GM23338 (cell line): ENCODE data around the gene MTHFSD. TPM values are rescaled to one million over a fixed set of nuclear protein-coding genes. Genes with fewer than 3 reads are reported as not detected.

Source experiments
- ATAC-seq: fragments of 200-7000 bp; cut with Tn5 transposase; 3 replicates; pipeline ENCODE4 v1.9.1; 2020
- DNase-seq: peaks from one replicate; pipeline ENCODE4 v3.0.0-alpha.2; 2015; ENCODE audit warnings: low spot score
- H2AFZ ChIP-seq: fragments of 200-600 bp; sonication (generic); 2 replicates; pipeline ENCODE4 v1.8.0; 2016; ENCODE audit warnings: antibody characterized with exemption, mild to moderate bottlenecking, moderate library complexity
- H3F3A ChIP-seq: fragments of 200-600 bp; sonication (generic); replicated peaks from 2 replicates; pipeline ENCODE4 v1.8.0; 2017; ENCODE audit warnings: antibody characterized with exemption, mixed run types, low read depth
- H3K27ac ChIP-seq: fragments of 200-600 bp; sonication (generic); 2 replicates; pipeline ENCODE4 v1.6.1; 2016; ENCODE audit warnings: low read depth
- H3K27me3 ChIP-seq: fragments of 200-600 bp; sonication (generic); 2 replicates; pipeline ENCODE4 v1.8.0; 2016; ENCODE audit warnings: mild to moderate bottlenecking, mixed run types, moderate library complexity; ENCODE audit not compliant: insufficient read depth
- H3K36me3 ChIP-seq: fragments of 200-600 bp; sonication (generic); 2 replicates; pipeline ENCODE4 v1.8.0; 2016; ENCODE audit warnings: mild to moderate bottlenecking; ENCODE audit not compliant: insufficient read depth
- H3K4me1 ChIP-seq: fragments of 200-600 bp; sonication (generic); 2 replicates; pipeline ENCODE4 v1.8.0; 2016; ENCODE audit warnings: mild to moderate bottlenecking, moderate library complexity; ENCODE audit not compliant: insufficient read depth
- H3K4me2 ChIP-seq: fragments of 200-600 bp; sonication (generic); 2 replicates; pipeline ENCODE4 v1.7.1; 2017; ENCODE audit warnings: mixed run types
- H3K4me3 ChIP-seq: fragments of 200-600 bp; sonication (generic); 2 replicates; pipeline ENCODE4 v1.6.1; 2016; ENCODE audit warnings: mixed run types
- H3K79me2 ChIP-seq: fragments of 200-600 bp; sonication (generic); replicated peaks from 2 replicates; pipeline ENCODE4 v1.8.0; 2017; ENCODE audit warnings: mild to moderate bottlenecking; ENCODE audit not compliant: insufficient read depth
- H3K9me2 ChIP-seq: fragments of 200-600 bp; sonication (generic); 2 replicates; pipeline ENCODE4 v1.8.0; 2017; ENCODE audit not compliant: insufficient read depth
- H4K20me1 ChIP-seq: fragments of 200-600 bp; sonication (generic); replicated peaks from 2 replicates; pipeline ENCODE4 v1.8.0; 2017; ENCODE audit warnings: mild to moderate bottlenecking; ENCODE audit not compliant: insufficient read depth
- H3K27ac Mint-ChIP-seq: 2 replicates; pipeline ENCODE4 v1.8.0; 2020; ENCODE audit warnings: inconsistent platforms, mild to moderate bottlenecking, moderate library complexity, mixed read lengths
- H3K27me3 Mint-ChIP-seq: 3 replicates; pipeline ENCODE4 v1.8.0; 2022; ENCODE audit warnings: low read depth, mild to moderate bottlenecking, moderate library complexity, mixed read lengths, inconsistent platforms; ENCODE audit not compliant: insufficient read depth, poor library complexity
- H3K36me3 Mint-ChIP-seq: 3 replicates; pipeline ENCODE4 v1.8.0; 2021; ENCODE audit warnings: low read depth, mild to moderate bottlenecking, inconsistent platforms, moderate library complexity, mixed read lengths
- H3K4me1 Mint-ChIP-seq: 3 replicates; pipeline ENCODE4 v1.8.0; 2020; ENCODE audit warnings: mild to moderate bottlenecking, inconsistent platforms, mixed read lengths
- H3K4me3 Mint-ChIP-seq: 3 replicates; pipeline ENCODE4 v1.8.0; 2021; ENCODE audit warnings: moderate library complexity, mild to moderate bottlenecking, inconsistent platforms, mixed read lengths
- H3K9me3 Mint-ChIP-seq: 3 replicates; pipeline ENCODE4 v1.8.0; 2020; ENCODE audit warnings: moderate library complexity, mild to moderate bottlenecking, inconsistent platforms, mixed read lengths
- CREB1 ChIP-seq: fragments of 250-450 bp; sonication (Bioruptor Pico); IDR thresholded peaks from 2 replicates; pipeline ENCODE4 v1.5.0; 2020; ENCODE audit warnings: low read depth, mild to moderate bottlenecking, moderate library complexity
- CTCF ChIP-seq, 2 experiments: fragments of 200-600 bp in 1 of 2; sonication (generic) in 1 of 2; conservative IDR thresholded peaks; 2 replicates each; pipeline versions ENCODE4 v1.5.1 to v1.6.1; 2016 to 2017; ENCODE audit warnings: antibody characterized with exemption in 2 of 2, low read depth in 2 of 2, mild to moderate bottlenecking in 2 of 2, moderate library complexity in 1 of 2
- EZH2 ChIP-seq: fragments of 200-600 bp; sonication (generic); IDR thresholded peaks from one replicate; pipeline ENCODE4 v1.8.0; 2017; ENCODE audit warnings: antibody characterized with exemption, mild to moderate bottlenecking, low read depth; ENCODE audit not compliant: unreplicated experiment
- EZH2phosphoT487 ChIP-seq: fragments of 200-600 bp; sonication (generic); IDR thresholded peaks from one replicate; pipeline ENCODE4 v1.8.1; 2018; ENCODE audit warnings: antibody characterized with exemption; ENCODE audit not compliant: unreplicated experiment
- JUNB ChIP-seq: IDR thresholded peaks from one replicate; pipeline ENCODE4 v1.6.1; 2016; ENCODE audit warnings: antibody characterized with exemption; ENCODE audit not compliant: unreplicated experiment
- NANOG ChIP-seq: IDR thresholded peaks from 2 replicates; pipeline ENCODE4 v1.6.1; 2016; ENCODE audit warnings: antibody characterized with exemption, borderline replicate concordance
- POLR2AphosphoS5 ChIP-seq: IDR thresholded peaks from 2 replicates; pipeline ENCODE4 v1.6.1; 2016; ENCODE audit warnings: antibody characterized with exemption, low read depth
- STAT1 ChIP-seq: IDR thresholded peaks from one replicate; pipeline ENCODE4 v1.6.1; 2016; ENCODE audit warnings: antibody characterized with exemption; ENCODE audit not compliant: unreplicated experiment
- ZNF114 ChIP-seq: fragments of 250-450 bp; sonication (Bioruptor Pico); IDR thresholded peaks from 2 replicates; pipeline ENCODE4 v1.5.0; 2020; ENCODE audit warnings: mild to moderate bottlenecking, moderate library complexity
- ZNF331 ChIP-seq: fragments of 250-450 bp; sonication (Bioruptor Pico); IDR thresholded peaks from 2 replicates; pipeline ENCODE4 v1.5.0; 2020; ENCODE audit warnings: low read depth, mild to moderate bottlenecking, moderate library complexity
- ZNF462 ChIP-seq: fragments of 250-450 bp; sonication (Bioruptor Pico); IDR thresholded peaks from 2 replicates; pipeline ENCODE4 v1.5.0; 2020; ENCODE audit warnings: mild to moderate bottlenecking, moderate library complexity
- polyA plus RNA-seq: library from polyadenylated mRNA; unstranded; fragments of >200 nt; fragmentation: Nextera tagmentation; extraction: Ambion mirVana; gene quantifications from 2 replicates; pipeline ENCODE4 v1.2.1, GENCODE V29; 2016
- total RNA-seq: library from RNA; depleted of rRNA; stranded (reverse); fragments of >200 nt; shearing (Covaris generic); gene quantifications from 2 replicates; pipeline ENCODE4 v1.2.3, GENCODE V29; 2014
- TF ChIP-seq, protein P1 (sequence below): IDR thresholded peaks from one replicate; pipeline ENCODE4 v1.6.1; 2018; ENCODE audit warnings: antibody characterized with exemption; ENCODE audit not compliant: unreplicated experiment
- TF ChIP-seq, protein P2 (sequence below): IDR thresholded peaks from 2 replicates; pipeline ENCODE4 v1.6.1; 2016; ENCODE audit warnings: antibody characterized with exemption

The MTHFSD gene
- total and polyA plus RNA-seq, 2 experiments from 2014 or later, result 7.2 to 8.1 TPM

GRCh38 chr16:86598607-86599565 lies 43.9 kb upstream of the MTHFSD start:
- ATAC-seq, result no peak
- Histone ChIP-seq H3F3A (no peaks in the 10 kb centered on the region), H3K36me3 (no peaks in the 10 kb centered on the region), H3K27ac (no peak overlapping the region), H3K4me2 (no peak overlapping the region), H3K9me2 (no peaks in the 10 kb centered on the region; the same call in 1 of the 2 replicates), H3K79me2 (no peaks in the 10 kb centered on the region), H3K27me3 (no peaks in the 10 kb centered on the region), H3K4me1 (no peaks in the 10 kb centered on the region), H3K4me3 (no peak overlapping the region), H2AFZ (0 out of 2 replicates have a peak overlapping the region, but pooled peaks have one; percentile 14), H4K20me1 (no peaks in the 10 kb centered on the region)
- H3K4me3 Mint-ChIP-seq, result no peak overlapping the region
- H3K36me3 Mint-ChIP-seq, result no peaks in the 10 kb centered on the region
- no peak for TF ChIP-seq EZH2
- no peak for TF ChIP-seq STAT1
- no peak for TF ChIP-seq POLR2AphosphoS5
- TF ChIP-seq ZNF114 (CRISPR knock-in tag), result no peak
- no peak for TF ChIP-seq CREB1
- TF ChIP-seq ZNF462 (CRISPR knock-in tag), result no peak
- no peak for TF ChIP-seq NANOG
- TF ChIP-seq, protein P1, sequence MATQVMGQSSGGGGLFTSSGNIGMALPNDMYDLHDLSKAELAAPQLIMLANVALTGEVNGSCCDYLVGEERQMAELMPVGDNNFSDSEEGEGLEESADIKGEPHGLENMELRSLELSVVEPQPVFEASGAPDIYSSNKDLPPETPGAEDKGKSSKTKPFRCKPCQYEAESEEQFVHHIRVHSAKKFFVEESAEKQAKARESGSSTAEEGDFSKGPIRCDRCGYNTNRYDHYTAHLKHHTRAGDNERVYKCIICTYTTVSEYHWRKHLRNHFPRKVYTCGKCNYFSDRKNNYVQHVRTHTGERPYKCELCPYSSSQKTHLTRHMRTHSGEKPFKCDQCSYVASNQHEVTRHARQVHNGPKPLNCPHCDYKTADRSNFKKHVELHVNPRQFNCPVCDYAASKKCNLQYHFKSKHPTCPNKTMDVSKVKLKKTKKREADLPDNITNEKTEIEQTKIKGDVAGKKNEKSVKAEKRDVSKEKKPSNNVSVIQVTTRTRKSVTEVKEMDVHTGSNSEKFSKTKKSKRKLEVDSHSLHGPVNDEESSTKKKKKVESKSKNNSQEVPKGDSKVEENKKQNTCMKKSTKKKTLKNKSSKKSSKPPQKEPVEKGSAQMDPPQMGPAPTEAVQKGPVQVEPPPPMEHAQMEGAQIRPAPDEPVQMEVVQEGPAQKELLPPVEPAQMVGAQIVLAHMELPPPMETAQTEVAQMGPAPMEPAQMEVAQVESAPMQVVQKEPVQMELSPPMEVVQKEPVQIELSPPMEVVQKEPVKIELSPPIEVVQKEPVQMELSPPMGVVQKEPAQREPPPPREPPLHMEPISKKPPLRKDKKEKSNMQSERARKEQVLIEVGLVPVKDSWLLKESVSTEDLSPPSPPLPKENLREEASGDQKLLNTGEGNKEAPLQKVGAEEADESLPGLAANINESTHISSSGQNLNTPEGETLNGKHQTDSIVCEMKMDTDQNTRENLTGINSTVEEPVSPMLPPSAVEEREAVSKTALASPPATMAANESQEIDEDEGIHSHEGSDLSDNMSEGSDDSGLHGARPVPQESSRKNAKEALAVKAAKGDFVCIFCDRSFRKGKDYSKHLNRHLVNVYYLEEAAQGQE, result no peak
- TF ChIP-seq CTCF (conservative IDR thresholded peaks at IDR 0.05; ENCODE audit: low read depth in 2 of 2), result no peak
- no peak for TF ChIP-seq JUNB
- no peak for TF ChIP-seq EZH2phosphoT487
- TF ChIP-seq, protein P2, sequence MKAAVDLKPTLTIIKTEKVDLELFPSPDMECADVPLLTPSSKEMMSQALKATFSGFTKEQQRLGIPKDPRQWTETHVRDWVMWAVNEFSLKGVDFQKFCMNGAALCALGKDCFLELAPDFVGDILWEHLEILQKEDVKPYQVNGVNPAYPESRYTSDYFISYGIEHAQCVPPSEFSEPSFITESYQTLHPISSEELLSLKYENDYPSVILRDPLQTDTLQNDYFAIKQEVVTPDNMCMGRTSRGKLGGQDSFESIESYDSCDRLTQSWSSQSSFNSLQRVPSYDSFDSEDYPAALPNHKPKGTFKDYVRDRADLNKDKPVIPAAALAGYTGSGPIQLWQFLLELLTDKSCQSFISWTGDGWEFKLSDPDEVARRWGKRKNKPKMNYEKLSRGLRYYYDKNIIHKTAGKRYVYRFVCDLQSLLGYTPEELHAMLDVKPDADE, result no peak
- TF ChIP-seq ZNF331 (CRISPR knock-in tag), result no peak
- no peak overlapping the region for H3K27ac Mint-ChIP-seq
- DNase-seq, result no peak
- H3K4me1 Mint-ChIP-seq, result peaks cover 5% of the 10 kb centered on the region; the same call in 2 of the 3 replicates
- H3K9me3 Mint-ChIP-seq, result no peaks in the 10 kb centered on the region; the same call in 2 of the 3 replicates
- H3K27me3 Mint-ChIP-seq, result peaks cover 2% of the 10 kb centered on the region
